ENCODE results near the gene TXNDC8. TPM values are rescaled to one million over a fixed set of nuclear protein-coding genes. Genes with fewer than 3 reads are reported as not detected.

The TXNDC8 gene

Small RNAs within 50 kb of the gene (small RNA-seq; reads per million reads assigned to genes)
- not detected for gene RNU6-1039P (ENCODE audit: low read depth)
